ENCODE data around the gene JAG1.

The JAG1 gene

GRCh38 chr20:10652185-10652584 lies 21.6 kb downstream of the JAG1 start:
- DNase-seq = no peak

- DNase-seq = no peak
Measured at GRCh38 chr20:10651227-10651990, 22.4 kb downstream of the JAG1 start.

- no peak for DNase-seq
Measured at GRCh38 chr20:10649797-10650160, 24.0 kb downstream of the JAG1 start.

GRCh38 chr20:10649080-10649796 lies 24.6 kb downstream of the JAG1 start:
- DNase-seq = no peak

GRCh38 chr20:10648651-10649050 lies 25.1 kb downstream of the JAG1 start:
- no peak for DNase-seq

- no peak for DNase-seq
Measured at GRCh38 chr20:10647909-10648308, 25.9 kb downstream of the JAG1 start.

GRCh38 chr20:10647471-10647870 lies 26.3 kb downstream of the JAG1 start:
- DNase-seq = no peak

- no peak for DNase-seq
Measured at GRCh38 chr20:10646886-10647420, 26.8 kb downstream of the JAG1 start.

- no peak for DNase-seq
Measured at GRCh38 chr20:10646006-10646405, 27.8 kb downstream of the JAG1 start.

GRCh38 chr20:10645205-10645570 lies 28.6 kb downstream of the JAG1 start:
- no peak for DNase-seq

- DNase-seq = no peak
Measured at GRCh38 chr20:10644458-10645204, 29.2 kb downstream of the JAG1 start.

GRCh38 chr20:10643560-10643873 lies 30.3 kb downstream of the JAG1 start:
- no peak for DNase-seq

GRCh38 chr20:10642856-10643559 lies 30.8 kb downstream of the JAG1 start:
- no peak for DNase-seq

GRCh38 chr20:10641893-10642292 lies 31.9 kb downstream of the JAG1 start:
- DNase-seq = no peak

- DNase-seq = no peak
Measured at GRCh38 chr20:10641467-10641866, 32.3 kb downstream of the JAG1 start.

- DNase-seq = no peak
Measured at GRCh38 chr20:10640897-10641296, 32.9 kb downstream of the JAG1 start.

GRCh38 chr20:10639737-10640556 lies 33.9 kb downstream of the JAG1 start:
- DNase-seq = no peak

GRCh38 chr20:10639077-10639736 lies 34.6 kb downstream of the JAG1 start:
- DNase-seq = no peak

- DNase-seq = no peak
Measured at GRCh38 chr20:10637563-10637962, 36.2 kb downstream of the JAG1 start.

- no peak for DNase-seq
Measured at GRCh38 chr20:10637031-10637559, 36.7 kb downstream of the JAG1 start.

- no peak for DNase-seq
Measured at GRCh38 chr20:10636326-10636818, 37.4 kb downstream of the JAG1 start.

Data from NCI-H2171 (cell line).